MM.1S (cell line): ENCODE measurements around the gene LAX1.

Experiments used
- EZH2 ChIP-seq: fragments of 300-600 bp; sonication (generic); optimal IDR thresholded peaks from 2 replicates; pipeline ENCODE3; 2017; ENCODE audit warnings: low read depth, mild to moderate bottlenecking, antibody characterized with exemption, low read length, mixed read lengths
- TF ChIP-seq, protein P1 (sequence below): fragments of 300-600 bp; sonication (generic); IDR thresholded peaks from 2 replicates; pipeline ENCODE4 v1.5.1; 2016; ENCODE audit warnings: antibody characterized with exemption, low read length, mixed read lengths

DNA sequence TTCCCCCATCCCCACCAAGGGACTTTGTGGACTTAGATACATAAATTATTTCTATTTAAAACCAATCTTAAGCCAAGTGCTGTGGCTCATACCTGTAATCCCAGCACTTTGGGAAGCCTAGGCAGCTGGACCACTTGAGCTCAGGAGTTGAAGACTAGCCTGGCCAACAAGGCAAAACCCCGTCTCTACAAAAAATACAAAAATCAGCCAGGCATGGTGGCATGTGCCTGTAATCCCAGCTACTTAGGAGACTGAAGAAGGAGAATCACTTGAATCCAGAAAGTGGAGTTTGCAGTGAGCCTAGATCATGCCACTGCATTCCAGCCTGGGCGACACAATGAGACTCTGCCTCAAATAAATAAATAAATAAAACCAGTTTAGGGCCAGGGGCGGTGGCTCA, 4.5 kb upstream of the LAX1 start:
- TF ChIP-seq, protein P1, sequence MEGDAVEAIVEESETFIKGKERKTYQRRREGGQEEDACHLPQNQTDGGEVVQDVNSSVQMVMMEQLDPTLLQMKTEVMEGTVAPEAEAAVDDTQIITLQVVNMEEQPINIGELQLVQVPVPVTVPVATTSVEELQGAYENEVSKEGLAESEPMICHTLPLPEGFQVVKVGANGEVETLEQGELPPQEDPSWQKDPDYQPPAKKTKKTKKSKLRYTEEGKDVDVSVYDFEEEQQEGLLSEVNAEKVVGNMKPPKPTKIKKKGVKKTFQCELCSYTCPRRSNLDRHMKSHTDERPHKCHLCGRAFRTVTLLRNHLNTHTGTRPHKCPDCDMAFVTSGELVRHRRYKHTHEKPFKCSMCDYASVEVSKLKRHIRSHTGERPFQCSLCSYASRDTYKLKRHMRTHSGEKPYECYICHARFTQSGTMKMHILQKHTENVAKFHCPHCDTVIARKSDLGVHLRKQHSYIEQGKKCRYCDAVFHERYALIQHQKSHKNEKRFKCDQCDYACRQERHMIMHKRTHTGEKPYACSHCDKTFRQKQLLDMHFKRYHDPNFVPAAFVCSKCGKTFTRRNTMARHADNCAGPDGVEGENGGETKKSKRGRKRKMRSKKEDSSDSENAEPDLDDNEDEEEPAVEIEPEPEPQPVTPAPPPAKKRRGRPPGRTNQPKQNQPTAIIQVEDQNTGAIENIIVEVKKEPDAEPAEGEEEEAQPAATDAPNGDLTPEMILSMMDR: no peak
- no peak for TF ChIP-seq EZH2
